Endothelial cell (in vitro differentiated cells): ENCODE results near the gene MINK1. TPM values are rescaled to one million over a fixed set of nuclear protein-coding genes. Genes with fewer than 3 reads are reported as not detected.

Experiments
- DNase-seq: peaks from one replicate; pipeline ENCODE4 v3.0.0; 2021; ENCODE audit warnings: low spot score
- H3K27ac Mint-ChIP-seq: one replicate; pipeline ENCODE4 v1.8.0; 2021; ENCODE audit warnings: mixed read lengths, inconsistent platforms; ENCODE audit not compliant: unreplicated experiment
- H3K27me3 Mint-ChIP-seq: one replicate; pipeline ENCODE4 v1.8.0; 2021; ENCODE audit warnings: mild to moderate bottlenecking, moderate library complexity, mixed read lengths, inconsistent platforms; ENCODE audit not compliant: unreplicated experiment
- H3K36me3 Mint-ChIP-seq: one replicate; pipeline ENCODE4 v1.8.0; 2021; ENCODE audit warnings: mild to moderate bottlenecking, low read depth, mixed read lengths, inconsistent platforms; ENCODE audit not compliant: unreplicated experiment
- H3K4me1 Mint-ChIP-seq: one replicate; pipeline ENCODE4 v1.8.0; 2021; ENCODE audit warnings: mild to moderate bottlenecking, mixed read lengths, inconsistent platforms; ENCODE audit not compliant: unreplicated experiment
- H3K4me3 Mint-ChIP-seq: one replicate; pipeline ENCODE4 v1.8.0; 2021; ENCODE audit warnings: mild to moderate bottlenecking, mixed read lengths, inconsistent platforms; ENCODE audit not compliant: unreplicated experiment
- H3K9me3 Mint-ChIP-seq: one replicate; pipeline ENCODE4 v1.8.0; 2021; ENCODE audit warnings: mixed read lengths, inconsistent platforms; ENCODE audit not compliant: unreplicated experiment
- total RNA-seq: library from RNA; stranded (reverse); fragmentation: NEBNext Ultra II Directional; extraction: Animal tissue kit (Norgen Biotek cat#: 25700); gene quantifications from one replicate; pipeline ENCODE4 v1.2.1, GENCODE V29; 2021; ENCODE audit not compliant: unreplicated experiment
- TF ChIP-seq, protein P1 (sequence below): fragments of 200-600 bp; sonication (generic); IDR thresholded peaks from one replicate; pipeline ENCODE4 v1.5.0; 2021; ENCODE audit warnings: antibody characterized with exemption; ENCODE audit not compliant: unreplicated experiment

Gene MINK1
- total RNA-seq, 1 donor from 2014 or later = 176 TPM

DNA sequence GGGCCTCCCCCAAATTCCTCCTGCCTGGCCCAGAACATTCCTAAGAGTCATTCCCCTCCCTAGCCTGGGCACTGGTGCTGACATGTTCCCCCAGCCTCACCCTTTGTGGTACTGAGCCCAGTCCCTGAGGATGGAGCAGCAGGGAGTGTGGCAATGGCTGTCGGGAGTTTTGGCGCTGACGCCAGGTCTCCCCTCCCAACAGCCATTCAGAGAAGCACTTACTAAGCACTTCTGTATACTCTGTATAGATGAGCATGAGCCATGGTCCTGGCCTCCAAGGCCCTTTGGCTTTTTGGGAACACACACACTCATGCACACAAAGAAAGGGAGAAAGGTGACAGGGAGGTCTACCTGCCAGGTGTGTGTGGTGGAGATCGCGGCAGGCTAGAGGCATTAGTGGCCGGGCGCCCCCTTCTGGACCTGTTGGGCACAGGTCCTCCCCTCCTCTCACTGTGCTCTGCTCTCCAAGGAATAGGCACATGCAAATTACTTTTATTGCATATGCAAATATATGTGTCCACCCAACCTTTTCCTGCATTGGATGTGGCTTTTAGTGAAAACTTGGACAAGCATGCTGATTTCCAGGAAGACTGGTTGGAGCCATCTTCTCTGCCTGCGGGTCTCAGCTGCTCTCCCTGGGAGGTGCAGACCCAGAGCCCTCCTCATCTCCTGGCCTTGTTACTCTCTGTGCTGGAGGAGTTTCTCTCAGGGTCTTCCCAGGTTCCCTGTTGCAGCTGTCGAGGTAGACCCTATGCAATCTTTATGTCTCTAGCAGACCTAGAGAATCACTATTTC lies 48.8 kb downstream of the MINK1 start:
- DNase-seq = peak; percentile 66
- Mint-ChIP-seq H3K27ac (peak overlapping the region; percentile 24), H3K9me3 (no peaks in the 10 kb centered on the region), H3K36me3 (peaks cover 44% of the 10 kb centered on the region), H3K4me1 (no peaks in the 10 kb centered on the region), H3K27me3 (peaks cover 5% of the 10 kb centered on the region), H3K4me3 (peak overlapping the region; percentile 65)
- TF ChIP-seq, protein P1, sequence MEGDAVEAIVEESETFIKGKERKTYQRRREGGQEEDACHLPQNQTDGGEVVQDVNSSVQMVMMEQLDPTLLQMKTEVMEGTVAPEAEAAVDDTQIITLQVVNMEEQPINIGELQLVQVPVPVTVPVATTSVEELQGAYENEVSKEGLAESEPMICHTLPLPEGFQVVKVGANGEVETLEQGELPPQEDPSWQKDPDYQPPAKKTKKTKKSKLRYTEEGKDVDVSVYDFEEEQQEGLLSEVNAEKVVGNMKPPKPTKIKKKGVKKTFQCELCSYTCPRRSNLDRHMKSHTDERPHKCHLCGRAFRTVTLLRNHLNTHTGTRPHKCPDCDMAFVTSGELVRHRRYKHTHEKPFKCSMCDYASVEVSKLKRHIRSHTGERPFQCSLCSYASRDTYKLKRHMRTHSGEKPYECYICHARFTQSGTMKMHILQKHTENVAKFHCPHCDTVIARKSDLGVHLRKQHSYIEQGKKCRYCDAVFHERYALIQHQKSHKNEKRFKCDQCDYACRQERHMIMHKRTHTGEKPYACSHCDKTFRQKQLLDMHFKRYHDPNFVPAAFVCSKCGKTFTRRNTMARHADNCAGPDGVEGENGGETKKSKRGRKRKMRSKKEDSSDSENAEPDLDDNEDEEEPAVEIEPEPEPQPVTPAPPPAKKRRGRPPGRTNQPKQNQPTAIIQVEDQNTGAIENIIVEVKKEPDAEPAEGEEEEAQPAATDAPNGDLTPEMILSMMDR = peak; percentile 78

GRCh38 chr17:4884489-4884888 lies 51.3 kb downstream of the MINK1 start:
- TF ChIP-seq, protein P1 = no peak
- Mint-ChIP-seq H3K27me3 (peaks cover 5% of the 10 kb centered on the region), H3K27ac (no peak overlapping the region), H3K9me3 (no peaks in the 10 kb centered on the region), H3K4me1 (no peaks in the 10 kb centered on the region), H3K36me3 (peaks cover 45% of the 10 kb centered on the region), H3K4me3 (no peak overlapping the region)
- no peak for DNase-seq

DNA sequence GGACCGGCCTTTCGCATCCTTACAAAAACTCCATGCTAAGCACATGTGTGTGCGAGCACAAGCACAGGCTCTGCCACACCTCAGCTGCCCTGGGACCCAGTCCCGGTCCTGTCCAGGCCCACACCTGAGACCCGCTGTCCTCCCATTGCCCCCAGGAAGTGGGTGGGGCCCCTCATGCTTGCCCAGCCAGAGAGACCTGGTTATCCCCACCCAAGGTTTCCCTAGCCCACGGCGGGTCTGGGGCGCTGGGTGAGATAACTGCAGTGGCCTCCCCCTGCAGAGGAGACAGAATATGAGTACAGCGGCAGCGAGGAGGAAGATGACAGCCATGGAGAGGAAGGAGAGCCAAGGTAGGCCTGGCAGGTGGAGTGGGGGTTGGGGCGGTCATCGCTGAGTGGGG lies 53.7 kb downstream of the MINK1 start:
- peaks cover 45% of the 10 kb centered on the region for H3K36me3 Mint-ChIP-seq
- no peaks in the 10 kb centered on the region for H3K4me1 Mint-ChIP-seq
- H3K27ac Mint-ChIP-seq = no peak overlapping the region
- TF ChIP-seq, protein P1 = no peak
- no peak for DNase-seq
- peak overlapping the region; percentile 25 for H3K4me3 Mint-ChIP-seq
- H3K9me3 Mint-ChIP-seq = no peaks in the 10 kb centered on the region
- peaks cover 9% of the 10 kb centered on the region for H3K27me3 Mint-ChIP-seq

GRCh38 chr17:4887581-4887980 lies 54.4 kb downstream of the MINK1 start:
- TF ChIP-seq, protein P1 = no peak
- no peak overlapping the region for H3K27ac Mint-ChIP-seq

More at GRCh38 chr17:4887581-4887980, 54.4 kb downstream of the MINK1 start:
- no peaks in the 10 kb centered on the region for H3K4me1 Mint-ChIP-seq
- H3K9me3 Mint-ChIP-seq = no peaks in the 10 kb centered on the region
- DNase-seq = no peak
- H3K27me3 Mint-ChIP-seq = peaks cover 8% of the 10 kb centered on the region
- no peak overlapping the region for H3K4me3 Mint-ChIP-seq
- peaks cover 40% of the 10 kb centered on the region for H3K36me3 Mint-ChIP-seq
